Activated naive CD4-positive, alpha-beta T cell treated with anti-CD3 and anti-CD28 coated beads, Interleukin-2, amount 10 ng/mL, durations not matched to agents 7 days and 5 days (primary cell): ENCODE data around the gene C2CD4B.

ENCODE experiments used
- CTCF ChIA-PET: fragments of 350-600 bp; sonication (Branson Sonifier 250); formaldehyde crosslinking; loops from one replicate; lab custom pipeline; 2021; ENCODE audit warnings: antibody characterized with exemption; lab: Charles Lee
- DNase-seq: peaks from one replicate; pipeline ENCODE4 v3.0.0-alpha.2; 2020
- H3K27ac Mint-ChIP-seq: one replicate; pipeline ENCODE4 v1.8.0; 2021; ENCODE audit warnings: mild to moderate bottlenecking, moderate library complexity, mixed read lengths
- H3K27me3 Mint-ChIP-seq: one replicate; pipeline ENCODE4 v1.8.0; 2021; ENCODE audit warnings: mild to moderate bottlenecking, mixed read lengths
- H3K36me3 Mint-ChIP-seq: one replicate; pipeline ENCODE4 v1.8.0; 2021; ENCODE audit warnings: mixed read lengths
- H3K4me1 Mint-ChIP-seq: one replicate; pipeline ENCODE4 v1.8.0; 2021; ENCODE audit warnings: mixed read lengths
- H3K4me3 Mint-ChIP-seq: one replicate; pipeline ENCODE4 v1.8.0; 2021; ENCODE audit warnings: mild to moderate bottlenecking, moderate library complexity, mixed read lengths
- H3K9me3 Mint-ChIP-seq: one replicate; pipeline ENCODE4 v1.8.0; 2021; ENCODE audit warnings: mixed read lengths

The C2CD4B gene

DNA sequence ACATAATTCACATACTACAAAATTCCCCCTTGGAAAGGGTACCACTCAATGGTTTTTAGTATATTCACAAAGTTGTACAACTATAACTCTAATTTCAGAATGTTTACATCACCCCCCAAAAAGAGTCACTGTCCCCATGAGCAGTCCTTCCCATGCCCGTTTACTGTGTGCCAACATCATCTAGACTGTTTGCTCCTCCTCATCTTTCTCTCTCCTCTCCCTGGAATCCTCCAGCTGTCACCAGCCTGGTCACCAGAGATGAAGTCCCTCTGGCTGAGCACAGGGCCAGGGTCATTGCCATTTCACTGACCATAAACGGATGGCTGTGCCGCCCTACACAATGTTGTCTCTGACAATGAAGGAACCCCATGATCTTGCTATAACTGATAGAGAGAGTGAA lies 45.2 kb downstream of the C2CD4B start:
- no peak for DNase-seq
- H3K27me3 Mint-ChIP-seq, result no peaks in the 10 kb centered on the region
- H3K27ac Mint-ChIP-seq, result no peak overlapping the region
- no peak overlapping the region for H3K4me3 Mint-ChIP-seq
- peaks cover 36% of the 10 kb centered on the region for H3K4me1 Mint-ChIP-seq
- no peaks in the 10 kb centered on the region for H3K9me3 Mint-ChIP-seq
- CTCF ChIA-PET, result no interaction called here
- H3K36me3 Mint-ChIP-seq, result no peaks in the 10 kb centered on the region

DNA sequence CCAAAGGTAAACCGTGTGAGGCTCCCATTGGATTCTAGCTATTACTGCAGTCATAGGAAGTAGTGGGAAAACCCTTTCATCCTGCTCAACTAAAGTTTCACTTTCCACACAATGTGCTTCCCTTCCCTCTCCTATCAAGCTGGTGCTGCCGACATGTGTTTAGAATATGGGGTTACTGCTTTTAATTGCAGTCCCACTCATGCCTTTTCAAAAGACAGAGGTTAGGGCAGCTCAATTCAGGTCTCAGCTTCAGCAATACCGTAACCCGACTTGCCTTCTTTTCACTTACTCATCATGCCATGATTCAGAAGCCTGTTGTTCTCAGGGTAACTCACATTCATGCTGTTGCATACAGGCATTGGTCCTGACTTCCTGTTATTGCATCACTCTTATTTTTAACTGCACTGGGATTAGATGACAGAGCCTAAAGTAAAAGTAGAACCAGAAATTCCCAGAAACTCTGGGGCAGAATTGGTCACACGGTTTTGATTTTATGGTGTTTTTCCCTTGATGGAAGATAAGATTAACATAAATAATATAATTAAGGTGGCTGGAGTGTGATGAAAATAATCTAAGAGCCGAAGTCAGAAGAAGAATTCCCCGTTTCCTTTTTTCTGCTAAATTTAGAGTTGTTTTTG lies 45.7 kb downstream of the C2CD4B start:
- Mint-ChIP-seq H3K4me1 (peaks cover 31% of the 10 kb centered on the region), H3K4me3 (no peak overlapping the region), H3K27ac (no peak overlapping the region), H3K9me3 (no peaks in the 10 kb centered on the region), H3K27me3 (no peaks in the 10 kb centered on the region), H3K36me3 (no peaks in the 10 kb centered on the region)
- CTCF ChIA-PET, result interaction anchor here (0.7 to 0.9 kb wide), 2 partner anchors 188 to 245 kb away, joined by 3 to 4 read pairs; no protein-coding TSS in a partner anchor
- no peak for DNase-seq

DNA sequence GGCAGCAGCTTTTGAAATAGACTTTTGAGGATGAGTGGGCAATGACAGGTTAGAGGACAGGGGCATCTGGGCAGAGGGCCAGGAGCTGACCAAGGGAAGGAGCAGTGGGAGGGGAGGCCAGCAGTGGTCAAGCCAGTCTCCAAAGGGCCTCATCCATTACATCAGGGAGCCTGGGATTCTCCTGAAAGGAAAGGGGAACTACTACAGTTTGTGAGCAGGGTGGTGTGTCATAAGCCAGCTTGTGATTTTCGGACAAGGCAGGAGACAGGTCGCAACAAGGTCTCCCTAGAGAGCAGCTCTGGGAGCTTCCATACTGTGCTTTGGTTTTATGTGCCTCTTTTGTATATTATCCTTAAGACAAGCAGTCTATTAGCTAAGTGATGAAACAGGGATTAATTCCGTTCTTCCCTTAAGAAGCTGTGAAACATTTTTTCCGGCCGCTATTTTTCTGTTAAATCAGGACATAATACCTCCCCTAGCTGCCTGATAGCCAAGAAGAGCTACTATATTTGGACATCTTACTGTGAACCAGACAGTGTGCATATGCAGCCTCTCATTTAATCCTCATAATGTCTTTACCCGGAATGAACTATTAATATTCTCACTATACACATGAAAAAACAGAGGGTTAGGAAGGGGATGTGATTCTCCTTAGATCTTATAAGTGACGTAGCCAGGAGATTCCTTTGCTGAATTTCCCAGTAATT lies 46.4 kb downstream of the C2CD4B start:
- CTCF ChIA-PET, result interaction anchor here (0.7 to 0.9 kb wide), 2 partner anchors 189 to 245 kb away, joined by 3 to 4 read pairs; no protein-coding TSS in a partner anchor
- H3K36me3 Mint-ChIP-seq, result no peaks in the 10 kb centered on the region
- no peak overlapping the region for H3K4me3 Mint-ChIP-seq
- no peak for DNase-seq
- no peaks in the 10 kb centered on the region for H3K9me3 Mint-ChIP-seq
- H3K27ac Mint-ChIP-seq, result no peak overlapping the region
- H3K27me3 Mint-ChIP-seq, result no peaks in the 10 kb centered on the region
- peaks cover 24% of the 10 kb centered on the region for H3K4me1 Mint-ChIP-seq

DNA sequence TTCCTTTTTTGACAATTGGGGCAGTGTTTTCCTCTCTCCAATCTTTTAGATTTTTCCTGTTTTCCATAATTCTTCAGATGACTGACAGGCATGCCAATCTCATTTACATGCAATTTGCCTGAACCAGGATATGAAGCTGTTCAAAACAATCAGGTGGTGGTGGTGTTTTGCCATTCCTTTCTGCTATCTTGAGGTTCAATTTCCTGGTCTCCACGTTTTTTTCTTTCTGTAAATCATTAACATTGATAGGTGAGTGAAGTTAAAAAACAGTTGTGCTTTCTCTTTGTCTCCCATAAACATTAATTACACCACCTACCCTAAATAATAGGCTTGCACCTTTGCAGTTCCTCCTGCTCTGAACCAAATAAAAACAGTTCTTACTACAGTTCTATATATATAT lies 49.2 kb downstream of the C2CD4B start:
- no peak for DNase-seq
- H3K9me3 Mint-ChIP-seq, result no peaks in the 10 kb centered on the region
- no peak overlapping the region for H3K4me3 Mint-ChIP-seq
- H3K27me3 Mint-ChIP-seq, result peaks cover 3% of the 10 kb centered on the region
- CTCF ChIA-PET, result no interaction called here
- H3K36me3 Mint-ChIP-seq, result no peaks in the 10 kb centered on the region
- peaks cover 19% of the 10 kb centered on the region for H3K4me1 Mint-ChIP-seq
- no peak overlapping the region for H3K27ac Mint-ChIP-seq
